ENCODE measurements around the gene ZNF346.

ZNF346 gene

DNA sequence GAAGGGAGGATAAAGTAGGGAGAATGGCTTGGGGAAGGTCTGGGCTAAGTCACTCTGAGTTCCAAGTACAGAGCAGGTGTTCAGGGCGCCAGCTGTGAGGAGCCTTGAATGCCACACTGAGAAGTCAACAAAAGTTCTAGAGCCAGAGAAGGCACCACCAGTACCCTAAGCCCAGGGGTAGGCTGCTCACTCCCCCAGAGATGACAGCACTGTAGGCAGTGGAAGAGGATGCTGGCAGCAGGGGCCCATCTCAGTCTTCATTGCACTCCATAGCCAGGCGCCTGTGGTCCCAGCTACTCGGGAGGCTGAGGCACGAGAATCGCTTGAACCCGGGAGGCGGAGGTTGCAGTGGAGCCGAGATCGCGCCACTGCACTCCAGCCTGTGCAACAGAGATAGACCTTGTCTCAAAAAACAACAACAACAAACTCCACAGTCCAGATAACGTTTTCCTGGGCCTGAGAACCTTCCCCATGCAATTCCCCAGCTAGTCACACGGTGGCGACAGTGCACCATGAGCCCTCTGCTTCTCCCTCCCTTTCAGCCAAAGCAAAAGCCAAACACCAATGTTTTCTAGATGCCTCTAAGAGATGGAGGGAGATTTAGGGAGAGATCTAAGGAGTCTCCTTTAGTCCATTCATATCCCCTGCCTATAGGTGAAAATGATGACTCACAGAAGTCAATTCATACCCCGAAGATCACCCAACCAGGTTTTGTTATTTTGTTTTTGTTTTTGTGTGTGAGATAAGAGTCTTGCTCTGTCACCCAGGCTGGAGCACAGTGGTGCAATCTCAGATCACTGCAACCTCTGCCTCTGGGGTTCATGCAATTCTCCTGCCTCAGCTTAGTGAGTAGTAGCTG, 91.3 kb downstream of the ZNF346 start:
- no peak overlapping the region for H3K4me3 ChIP-seq (ENCODE audit: low read depth, low read length)

DNA sequence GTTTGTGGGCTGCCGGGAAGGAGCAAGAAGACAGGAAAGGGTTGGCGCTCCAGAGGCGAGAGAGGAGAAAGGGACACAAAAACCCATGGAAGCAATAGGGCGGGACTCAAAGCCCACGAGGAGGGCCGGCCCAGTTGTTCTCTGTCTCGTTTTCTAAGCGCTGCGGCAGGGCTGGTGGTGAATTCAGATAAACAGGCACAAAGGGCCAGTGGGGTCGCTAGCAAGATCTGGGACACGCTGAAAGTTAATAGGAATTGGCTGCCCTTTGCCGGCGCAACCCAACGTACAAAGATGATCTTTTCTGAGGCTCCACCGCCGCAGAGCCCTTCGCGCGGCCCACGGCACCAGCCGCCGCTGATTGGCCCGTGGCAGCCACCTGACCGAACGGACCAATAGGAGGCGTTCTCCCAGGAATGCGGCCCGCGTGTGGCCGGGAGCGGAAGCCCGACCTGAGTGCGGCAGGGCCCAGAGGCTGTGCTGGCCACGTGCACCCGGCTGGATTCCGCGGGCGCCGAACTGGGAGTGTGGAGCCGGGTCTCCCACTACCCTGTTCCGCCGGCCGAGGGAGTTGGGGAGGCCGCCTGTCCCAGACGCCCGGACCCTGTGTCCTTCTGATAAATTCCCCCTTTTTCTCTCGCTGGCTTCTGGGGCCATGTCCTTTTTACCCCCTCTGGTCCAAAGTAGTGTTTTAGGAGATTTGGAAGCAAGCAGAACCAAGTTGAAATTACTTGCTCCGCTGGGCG, 94.3 kb downstream of the ZNF346 start:
- H3K4me3 ChIP-seq (ENCODE audit: low read depth, low read length), result no peak overlapping the region

DNA sequence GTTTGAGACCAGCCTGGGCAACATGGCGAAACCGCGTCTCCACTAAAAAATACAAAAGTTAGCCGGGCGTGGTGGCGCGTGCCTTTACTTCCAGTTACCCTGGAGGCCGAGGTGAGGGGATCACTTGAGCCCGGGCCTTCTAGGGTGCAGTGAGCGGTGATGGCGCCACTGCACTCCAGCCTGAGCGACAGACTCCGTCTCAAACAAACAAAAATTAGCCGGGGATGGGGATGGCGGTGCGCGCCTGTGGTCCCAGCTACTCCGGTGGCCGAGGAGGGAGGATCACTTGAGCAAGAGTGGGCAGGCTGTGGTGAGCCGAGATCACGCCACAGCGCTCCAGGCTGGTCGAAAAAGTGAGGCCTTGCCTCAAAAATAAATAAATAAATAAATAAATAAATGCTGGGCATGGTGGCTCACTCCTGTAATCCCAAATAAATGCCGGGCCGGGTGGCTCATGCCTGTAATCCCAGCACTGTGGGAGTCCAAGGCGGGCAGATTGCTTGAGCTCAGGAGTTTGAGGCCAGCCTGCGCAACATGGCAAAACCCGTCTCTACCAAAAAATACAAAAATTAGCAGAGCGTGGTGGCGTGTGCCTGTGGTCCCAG, 95.0 kb downstream of the ZNF346 start:
- no peak overlapping the region for H3K4me3 ChIP-seq (ENCODE audit: low read depth, low read length)

DNA sequence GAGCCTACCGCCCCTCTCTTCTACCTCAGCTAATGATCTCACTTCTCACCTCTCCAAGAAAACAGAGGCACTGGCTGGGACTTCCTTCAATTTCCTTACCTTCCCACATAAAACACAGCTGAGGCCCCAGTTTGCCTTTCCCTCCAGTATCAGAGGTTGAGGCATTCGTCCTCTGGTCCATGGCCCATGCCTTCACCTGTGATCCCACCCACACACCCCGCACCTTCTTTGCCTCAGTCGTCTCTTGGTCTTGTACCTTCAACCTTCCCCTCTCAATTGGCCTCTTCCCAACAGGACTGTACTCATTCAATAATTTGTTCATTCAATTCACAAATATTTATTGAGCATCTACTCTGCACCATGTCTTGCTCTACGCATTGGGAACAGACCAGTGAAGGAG, 100.1 kb downstream of the ZNF346 start:
- no peak overlapping the region for H3K4me3 ChIP-seq (ENCODE audit: low read depth, low read length)

DNA sequence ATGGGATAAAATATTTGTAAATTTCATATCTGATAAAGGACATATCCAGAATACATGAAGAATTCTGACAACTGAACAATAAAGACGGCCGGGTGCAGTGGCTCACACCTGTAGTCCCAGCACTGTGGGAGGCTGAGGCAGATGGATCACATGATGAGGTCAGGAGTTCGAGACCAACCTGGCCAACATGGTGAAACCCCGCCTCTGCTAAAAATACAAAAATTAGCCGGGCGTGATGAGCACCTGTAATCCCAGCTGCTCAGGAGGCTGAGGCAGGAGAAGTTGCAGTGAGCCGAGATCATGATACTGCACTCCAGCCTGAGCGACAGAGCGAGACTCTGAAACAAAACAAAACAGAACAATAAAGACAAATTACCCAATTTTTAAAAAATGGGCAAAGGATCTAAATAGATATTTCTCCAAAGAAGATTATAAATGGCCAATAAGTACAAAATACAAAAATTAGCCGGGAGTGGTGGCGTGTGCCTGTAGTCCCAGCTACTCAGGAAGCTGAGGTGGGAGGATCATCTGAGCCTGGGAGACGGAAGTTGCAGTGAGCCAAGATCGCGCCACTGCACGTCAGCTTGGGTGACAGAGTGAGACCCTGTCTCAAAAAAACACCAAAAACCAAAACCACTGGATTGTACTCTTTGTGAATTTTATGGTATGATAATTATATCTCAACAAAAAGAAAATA, 101.4 kb downstream of the ZNF346 start:
- no peak overlapping the region for H3K4me3 ChIP-seq (ENCODE audit: low read depth, low read length)

DNA sequence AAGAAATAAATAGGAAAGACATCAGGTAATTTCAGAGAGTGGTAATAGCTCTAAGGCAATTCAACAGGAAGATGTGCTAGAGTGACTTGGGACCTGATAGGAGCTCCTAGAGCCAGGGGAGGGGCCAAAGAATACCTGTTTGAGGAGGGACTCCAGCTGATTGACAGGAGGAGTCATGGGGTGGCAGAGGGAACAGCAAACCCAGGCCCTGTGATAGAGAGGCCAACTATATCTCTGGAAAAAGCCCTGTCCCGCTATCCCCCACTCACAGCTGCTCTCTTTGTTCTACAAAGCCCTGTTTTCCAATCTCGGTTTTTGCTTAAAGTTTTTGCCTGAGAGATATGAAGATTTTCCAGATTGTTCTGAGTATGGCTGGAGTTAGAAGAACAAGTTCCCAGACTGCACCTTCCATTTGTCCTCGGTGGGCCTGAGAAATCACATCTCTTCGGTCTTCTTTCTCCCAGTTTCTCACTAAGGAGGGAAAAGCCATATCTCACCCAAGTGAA, 102.0 kb downstream of the ZNF346 start:
- H3K4me3 ChIP-seq (ENCODE audit: low read depth, low read length), result no peak overlapping the region

DNA sequence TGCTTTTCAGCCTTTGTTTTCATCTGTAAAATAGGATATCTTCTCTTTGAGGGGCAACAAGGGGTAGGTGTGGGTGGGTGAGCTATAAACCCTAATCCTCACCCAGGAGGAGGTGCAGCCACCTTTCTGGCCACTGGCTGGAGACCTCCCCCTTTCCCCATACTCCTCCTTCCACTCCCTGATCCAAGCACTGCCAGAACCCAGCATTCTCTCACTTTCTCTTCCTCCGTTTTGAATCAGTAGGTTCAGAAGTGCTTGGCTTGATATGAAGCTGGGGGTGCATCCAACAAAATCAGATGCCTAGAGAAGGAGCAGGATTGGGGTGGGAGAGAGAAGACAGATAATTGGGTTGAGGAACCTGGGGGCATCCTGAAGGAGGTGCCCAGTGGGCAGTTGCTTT, 104.3 kb downstream of the ZNF346 start:
- no peak overlapping the region for H3K4me3 ChIP-seq (ENCODE audit: low read depth, low read length)

DNA sequence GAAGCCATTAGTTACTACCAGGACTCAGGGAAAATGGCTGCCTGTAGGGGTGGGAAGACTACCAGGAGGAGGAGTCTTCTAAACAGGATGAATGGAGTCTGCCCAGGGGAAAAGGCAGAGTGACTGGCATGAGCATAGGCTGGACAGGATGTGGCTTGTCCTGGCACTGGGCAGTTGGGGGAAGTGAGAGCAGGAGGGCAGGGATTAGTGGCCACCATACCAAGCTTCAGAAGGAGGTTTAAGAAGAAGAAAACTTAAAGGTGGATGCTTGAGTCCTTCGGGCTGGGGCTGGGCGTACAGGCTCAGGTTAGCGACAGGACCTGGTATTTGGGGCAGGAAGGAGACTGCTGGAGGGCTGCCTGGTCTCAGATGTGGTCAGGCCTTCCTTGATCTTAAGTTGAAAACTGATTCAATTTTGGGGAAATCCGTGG, 106.1 kb downstream of the ZNF346 start:
- H3K4me3 ChIP-seq (ENCODE audit: low read depth, low read length), result no peak overlapping the region

DNA sequence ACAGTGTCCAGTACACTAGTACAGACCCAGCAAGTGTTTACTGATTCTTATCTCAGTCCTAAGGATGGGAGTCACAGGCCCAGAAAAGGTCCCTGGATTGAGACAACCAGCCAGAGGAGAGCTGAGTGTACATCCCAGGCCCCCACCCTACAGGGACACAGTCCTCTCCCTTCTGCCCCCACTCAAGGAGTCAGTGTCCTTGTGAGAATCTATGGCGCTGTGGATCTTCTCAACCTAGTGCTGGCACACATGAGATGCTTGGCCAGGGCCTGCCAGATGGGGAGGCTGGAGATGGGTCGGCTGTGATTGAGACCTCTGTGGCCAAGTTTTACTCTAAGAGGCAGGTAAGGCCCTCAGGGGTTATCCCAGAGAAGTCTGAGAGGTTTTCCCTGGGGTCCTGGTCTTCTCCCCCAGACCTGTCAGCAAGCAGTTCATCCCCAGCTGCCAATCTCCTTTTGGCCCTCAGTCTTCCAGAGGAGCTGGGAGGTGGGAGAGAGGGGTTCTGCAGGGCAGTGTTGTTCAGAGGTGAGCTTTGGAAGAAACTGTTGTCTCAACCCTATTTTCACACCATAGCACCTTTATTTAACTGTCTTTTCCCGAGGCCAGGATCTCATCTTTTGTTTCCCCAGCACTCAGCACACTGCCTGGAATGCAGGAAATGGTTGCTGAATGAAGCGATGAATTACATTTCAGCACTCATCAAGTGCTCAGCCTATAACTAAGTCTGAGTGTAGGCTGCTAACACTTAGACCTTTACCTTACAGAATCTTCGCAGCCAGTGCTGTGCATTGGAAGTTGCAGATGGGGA, 107.9 kb downstream of the ZNF346 start:
- H3K4me3 ChIP-seq (ENCODE audit: low read depth, low read length), result no peak overlapping the region
